Central memory CD4-positive, alpha-beta T cell (primary cell): ENCODE data around the gene SLC25A48.

ENCODE experiments used
- DNase-seq: peaks from one replicate; pipeline ENCODE4 v3.0.0; 2022

The SLC25A48 gene

GRCh38 chr5:135861641-135862040 lies 27.2 kb downstream of the SLC25A48 start:
- no peak for DNase-seq

GRCh38 chr5:135862086-135862485 lies 27.6 kb downstream of the SLC25A48 start:
- no peak for DNase-seq

GRCh38 chr5:135862744-135863143 lies 28.3 kb downstream of the SLC25A48 start:
- DNase-seq, result no peak

DNA sequence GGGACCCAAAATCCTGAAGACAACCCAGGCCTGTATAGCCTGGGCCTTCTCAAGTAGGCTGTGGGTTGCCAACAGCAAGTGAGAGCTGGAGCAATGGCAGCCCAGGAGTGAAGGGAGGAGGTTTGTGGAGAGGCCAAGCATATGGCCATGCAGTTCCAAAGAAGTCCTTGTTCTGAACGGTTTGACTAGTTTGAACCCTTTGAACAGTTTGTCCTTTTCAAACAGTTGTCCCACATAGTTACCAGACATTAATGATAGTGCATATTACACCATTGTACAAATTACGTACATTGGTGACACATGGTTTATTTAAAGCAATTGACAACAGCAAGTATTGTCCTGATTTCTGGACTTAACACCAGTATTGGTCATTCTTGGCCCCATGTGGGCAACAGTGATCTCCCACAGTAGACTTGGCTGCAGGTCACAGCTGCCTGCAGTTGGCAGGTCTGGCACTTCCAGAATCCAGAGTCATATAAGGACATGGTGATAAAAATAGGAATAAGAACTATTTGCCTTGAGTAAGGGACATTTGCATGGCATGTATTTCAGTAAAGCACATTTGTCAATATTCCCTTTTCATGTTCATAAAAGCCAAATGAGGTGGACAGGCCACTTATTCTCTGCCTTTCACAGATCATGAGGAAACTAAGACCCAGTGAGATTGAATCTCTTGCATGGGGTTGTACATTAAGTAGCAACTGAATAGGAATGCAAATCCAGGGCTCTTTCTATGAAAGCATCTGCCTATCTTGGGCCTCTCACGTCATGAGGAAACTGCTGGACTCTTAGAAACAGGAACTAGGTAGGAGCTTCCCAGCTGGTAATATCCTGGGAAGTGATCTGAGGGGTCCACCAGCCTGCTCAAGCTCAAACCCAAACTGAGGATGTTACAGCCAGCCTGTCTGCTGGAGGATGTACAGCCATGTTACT lies 30.3 kb downstream of the SLC25A48 start:
- no peak for DNase-seq

- DNase-seq, result no peak
Measured at GRCh38 chr5:135866016-135866415, 31.6 kb downstream of the SLC25A48 start.

DNA sequence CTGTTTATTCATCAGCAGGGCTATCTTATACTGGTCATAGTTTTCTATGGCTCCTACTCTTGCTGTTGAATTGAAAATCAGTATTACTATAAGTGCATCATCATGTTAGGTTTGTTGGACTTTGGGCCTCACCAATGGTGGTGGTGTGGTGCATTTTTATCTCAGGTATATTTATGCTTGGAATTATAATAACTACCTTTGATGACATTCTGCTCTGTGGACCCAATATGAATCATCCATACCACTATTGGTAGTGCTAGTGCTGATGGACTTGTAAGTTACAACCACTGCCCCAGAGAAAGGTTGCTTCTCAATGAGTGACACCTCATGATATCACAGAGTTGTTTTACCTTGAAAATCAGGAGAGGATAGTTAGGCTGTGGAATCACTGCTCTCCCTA lies 33.1 kb downstream of the SLC25A48 start:
- DNase-seq, result no peak

- DNase-seq, result no peak
Measured at GRCh38 chr5:135868681-135869080, 34.2 kb downstream of the SLC25A48 start.

DNA sequence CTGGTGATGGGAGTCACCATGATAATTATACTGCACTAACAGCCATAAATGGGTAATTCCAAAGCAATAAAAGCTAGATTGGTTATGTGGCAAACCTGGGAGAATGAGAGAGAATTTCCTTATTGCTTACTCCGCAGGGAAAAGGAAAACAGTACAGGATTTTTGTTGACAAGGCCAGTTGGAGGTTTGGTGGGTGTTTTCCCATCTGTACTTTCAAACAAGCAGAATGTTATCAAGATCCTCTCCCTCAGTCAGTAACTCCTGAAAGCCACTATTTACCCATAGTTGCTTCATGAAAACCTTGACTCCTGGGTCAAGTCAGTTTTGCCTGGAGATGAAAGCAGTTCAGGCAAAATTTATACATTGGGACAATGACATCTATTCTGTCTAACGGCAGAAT lies 34.8 kb downstream of the SLC25A48 start:
- no peak for DNase-seq

GRCh38 chr5:135869935-135870334 lies 35.5 kb downstream of the SLC25A48 start:
- DNase-seq, result no peak

DNA sequence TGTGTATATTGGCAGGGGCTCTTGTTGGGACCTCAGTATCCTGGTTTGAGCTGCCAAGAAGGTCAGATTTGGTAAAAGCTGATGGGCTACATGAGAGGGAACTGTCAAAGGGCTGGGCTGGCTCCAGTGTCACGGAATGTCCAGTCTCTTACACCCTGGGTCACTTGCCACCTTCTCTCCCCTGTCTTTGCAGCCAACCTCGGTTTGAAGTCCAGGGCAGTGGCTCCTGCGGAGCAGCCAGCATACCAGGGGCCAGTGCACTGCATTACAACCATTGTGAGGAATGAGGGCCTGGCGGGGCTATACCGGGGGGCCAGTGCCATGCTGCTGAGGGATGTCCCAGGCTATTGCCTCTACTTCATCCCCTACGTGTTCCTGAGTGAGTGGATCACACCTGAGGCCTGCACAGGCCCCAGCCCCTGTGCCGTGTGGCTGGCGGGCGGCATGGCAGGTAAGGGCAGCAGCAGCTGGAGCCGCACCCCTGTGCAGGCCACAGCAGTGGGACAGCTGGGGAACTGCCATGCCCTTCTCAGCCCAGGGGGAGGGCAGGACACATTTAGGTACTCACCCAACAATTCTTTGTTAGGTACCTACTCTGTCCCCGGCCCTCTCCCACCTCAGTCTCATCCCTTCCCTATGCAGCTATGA lies 36.9 kb downstream of the SLC25A48 start:
- DNase-seq, result no peak

DNA sequence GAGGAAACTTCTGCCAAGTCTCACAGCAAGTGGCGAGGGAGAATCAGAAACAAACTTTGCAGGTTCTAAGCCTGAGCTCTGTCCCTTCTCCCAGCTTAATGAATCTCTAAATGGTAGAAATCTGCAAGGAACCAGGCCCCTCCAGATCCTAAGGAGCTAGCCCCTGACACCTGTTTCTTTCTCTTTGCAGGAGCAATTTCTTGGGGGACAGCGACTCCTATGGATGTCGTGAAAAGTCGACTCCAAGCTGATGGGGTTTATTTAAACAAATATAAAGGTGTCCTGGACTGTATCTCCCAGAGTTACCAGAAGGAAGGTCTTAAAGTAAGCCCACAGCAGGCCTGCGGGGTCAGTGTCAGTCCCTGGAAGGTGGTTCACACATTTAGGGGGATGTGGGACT lies 39.4 kb downstream of the SLC25A48 start:
- DNase-seq, result no peak

GRCh38 chr5:135874461-135874860 lies 40.0 kb downstream of the SLC25A48 start:
- no peak for DNase-seq

- no peak for DNase-seq
Measured at GRCh38 chr5:135875567-135875966, 41.1 kb downstream of the SLC25A48 start.

- DNase-seq, result no peak
Measured at GRCh38 chr5:135876146-135876545, 41.7 kb downstream of the SLC25A48 start.

- DNase-seq, result no peak
Measured at GRCh38 chr5:135877570-135878155, 43.2 kb downstream of the SLC25A48 start.

DNA sequence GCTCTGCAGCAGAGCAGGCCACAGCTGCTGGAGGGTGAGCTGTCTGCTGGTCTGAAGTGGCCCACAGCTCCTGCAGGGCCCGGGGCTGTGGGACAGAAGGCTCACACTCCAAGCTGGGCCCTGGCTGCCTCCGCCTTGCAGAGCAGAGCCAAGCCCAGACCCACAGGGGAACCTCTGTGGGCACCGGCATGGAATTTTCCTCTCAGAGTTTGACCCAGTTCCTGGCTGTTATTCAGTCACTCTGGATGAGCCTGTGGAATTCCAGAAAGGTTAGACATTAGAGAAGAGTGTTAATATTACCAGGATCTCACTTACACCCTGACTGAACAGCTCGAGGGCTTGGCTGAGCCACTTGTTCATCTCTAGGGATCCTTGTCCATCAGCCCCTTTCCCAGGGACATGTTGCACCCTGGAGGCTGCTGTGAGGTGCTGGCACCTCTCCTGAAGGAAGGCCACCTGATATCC lies 43.7 kb downstream of the SLC25A48 start:
- DNase-seq, result no peak

DNA sequence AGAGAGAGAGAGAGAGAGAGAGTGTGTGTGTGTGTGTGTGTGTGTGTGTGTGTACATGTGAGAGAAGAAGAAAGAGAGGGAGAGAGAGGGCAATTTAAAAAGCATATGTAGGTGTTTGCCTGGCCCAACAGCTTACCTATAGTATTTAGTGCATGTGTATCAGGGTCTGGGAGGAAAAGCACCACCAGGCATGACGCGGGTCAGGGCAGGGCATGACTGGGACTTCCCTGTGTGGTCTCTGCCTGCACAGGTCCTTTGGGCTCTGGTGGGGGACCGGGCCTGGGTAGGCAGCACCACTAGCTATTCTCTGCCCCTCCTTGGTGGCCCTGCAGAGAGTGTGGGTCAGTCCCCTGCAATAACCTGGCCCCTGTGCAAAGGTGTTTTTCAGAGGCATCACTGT lies 45.1 kb downstream of the SLC25A48 start:
- no peak for DNase-seq

GRCh38 chr5:135880278-135880677 lies 45.8 kb downstream of the SLC25A48 start:
- no peak for DNase-seq

DNA sequence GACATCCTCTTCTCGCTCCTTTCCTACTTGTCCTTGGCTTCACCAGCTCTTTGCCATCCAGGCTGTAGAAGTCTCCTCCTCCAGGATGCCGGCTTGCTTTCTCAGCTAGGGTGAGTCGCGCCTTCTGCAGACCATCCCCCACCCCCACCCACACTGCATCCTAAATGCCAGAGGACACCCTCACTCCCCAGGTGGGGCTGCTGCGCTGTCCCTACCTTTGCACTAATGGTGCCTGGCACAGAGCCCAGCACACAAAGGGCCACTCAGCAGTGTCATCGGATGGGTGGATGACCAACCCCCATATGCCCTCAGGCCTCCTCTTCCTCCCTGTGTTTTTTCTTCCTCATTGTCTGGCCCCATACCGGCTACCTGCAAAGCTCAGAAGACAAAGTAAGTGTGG lies 46.3 kb downstream of the SLC25A48 start:
- no peak for DNase-seq

- DNase-seq, result no peak
Measured at GRCh38 chr5:135881244-135881643, 46.8 kb downstream of the SLC25A48 start.

- no peak for DNase-seq
Measured at GRCh38 chr5:135881819-135882218, 47.4 kb downstream of the SLC25A48 start.

GRCh38 chr5:135883026-135883425 lies 48.6 kb downstream of the SLC25A48 start:
- no peak for DNase-seq

GRCh38 chr5:135883441-135883840 lies 49.0 kb downstream of the SLC25A48 start:
- DNase-seq, result no peak

- DNase-seq, result no peak
Measured at GRCh38 chr5:135885031-135885430, 50.6 kb downstream of the SLC25A48 start.
